DMS53 (cell line): ENCODE measurements around the gene LRP1.

Experiments used
- DNase-seq: peaks from one replicate; lab custom pipeline; 2025; lab: John Stamatoyannopoulos, UW

LRP1 gene

DNA sequence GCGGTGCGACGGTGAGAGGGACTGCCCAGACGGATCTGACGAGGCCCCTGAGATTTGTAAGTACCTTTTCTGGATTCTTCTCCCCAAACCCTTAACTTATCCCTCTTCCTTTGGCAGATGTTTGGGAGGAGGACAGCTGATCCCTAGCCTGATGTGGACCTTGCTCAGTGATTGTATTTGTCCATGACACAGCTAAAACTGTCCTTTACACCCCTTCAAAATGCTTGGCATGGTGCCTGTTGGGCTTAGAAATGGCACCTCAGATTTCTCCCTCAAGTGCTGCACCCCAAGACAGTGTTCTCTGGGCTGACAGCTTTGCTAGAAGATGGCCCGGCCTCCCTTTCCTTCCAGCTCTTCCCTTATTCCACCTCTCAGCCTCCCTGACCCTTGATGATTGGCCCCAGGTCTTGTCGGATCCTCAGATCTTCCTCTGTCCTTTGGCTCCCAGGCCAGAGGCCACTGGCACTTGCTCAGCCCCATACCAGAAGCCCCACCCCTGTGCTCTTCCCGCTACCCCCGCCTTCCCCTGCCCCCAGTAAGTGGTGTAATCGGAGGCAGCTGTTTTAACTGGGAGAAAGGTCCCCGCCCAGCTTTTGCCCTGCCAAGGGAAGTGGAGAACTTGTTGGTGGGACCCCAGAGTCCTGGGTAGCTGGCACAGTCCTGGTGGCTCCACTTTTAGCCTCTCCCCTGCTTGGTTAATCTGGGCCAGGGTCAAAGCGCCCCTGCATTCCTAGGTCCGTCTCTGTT is 10.4 kb downstream of the LRP1 start:
- no peak for DNase-seq

DNA sequence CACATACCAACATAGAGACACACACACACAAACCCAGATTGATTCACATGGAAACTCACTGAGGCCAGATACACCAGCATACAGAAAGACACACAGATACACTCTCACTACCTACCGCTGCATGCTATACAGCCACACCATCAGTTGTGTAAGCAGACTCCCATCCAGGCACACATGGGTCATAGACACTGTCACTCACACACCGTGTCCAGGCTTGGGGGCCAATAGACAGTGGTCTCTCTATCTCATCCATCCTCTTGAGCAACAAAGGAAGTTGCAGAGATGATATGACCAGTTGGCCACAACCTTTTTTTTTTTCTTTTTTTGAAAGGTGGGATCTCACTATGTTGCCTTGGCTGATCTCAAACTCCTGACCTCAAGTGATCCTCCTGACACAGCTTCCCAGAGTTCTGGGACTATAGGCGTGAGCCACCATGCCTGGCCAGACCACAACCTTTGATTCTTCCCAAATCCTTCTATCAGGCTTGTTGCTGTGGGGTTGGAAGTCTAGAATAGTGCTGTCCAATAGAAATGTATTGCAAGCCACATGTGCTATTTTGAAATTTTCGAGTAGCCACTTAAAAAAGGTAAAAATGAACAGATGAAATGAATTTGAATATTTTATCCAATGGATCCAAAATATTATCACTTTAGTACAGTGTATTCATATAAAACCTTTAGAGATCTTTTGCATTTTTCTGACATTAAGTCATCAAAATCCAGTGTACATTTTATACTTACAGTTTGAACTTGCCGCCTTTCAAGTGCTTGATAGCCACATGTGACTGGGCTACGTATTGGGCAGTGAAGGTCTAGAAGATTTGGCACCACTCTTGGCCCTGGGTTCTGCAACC is 11.7 kb downstream of the LRP1 start:
- no peak for DNase-seq

GRCh38 chr12:57141249-57141648 is 13.0 kb downstream of the LRP1 start:
- no peak for DNase-seq

DNA sequence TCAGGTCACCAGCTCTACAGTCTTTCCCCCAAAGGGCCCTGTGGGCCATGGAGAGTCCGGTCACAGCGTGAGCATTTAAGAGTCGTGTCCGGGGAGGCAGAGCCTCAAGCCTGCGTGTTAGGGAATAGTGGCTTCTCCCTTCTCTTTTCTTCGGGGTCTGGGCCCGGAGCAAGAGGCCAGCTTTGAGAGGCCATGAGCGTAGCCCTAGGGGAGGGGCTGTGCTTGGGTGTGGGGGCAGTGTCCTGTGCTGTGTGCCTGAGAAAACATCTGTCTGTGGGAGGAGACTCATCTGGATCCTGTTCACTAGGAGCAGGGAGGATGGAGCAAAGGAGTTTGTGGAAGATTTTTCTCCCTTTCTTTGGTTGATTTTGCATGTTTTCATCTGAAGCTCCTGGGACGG is 13.8 kb downstream of the LRP1 start:
- DNase-seq: no peak

DNA sequence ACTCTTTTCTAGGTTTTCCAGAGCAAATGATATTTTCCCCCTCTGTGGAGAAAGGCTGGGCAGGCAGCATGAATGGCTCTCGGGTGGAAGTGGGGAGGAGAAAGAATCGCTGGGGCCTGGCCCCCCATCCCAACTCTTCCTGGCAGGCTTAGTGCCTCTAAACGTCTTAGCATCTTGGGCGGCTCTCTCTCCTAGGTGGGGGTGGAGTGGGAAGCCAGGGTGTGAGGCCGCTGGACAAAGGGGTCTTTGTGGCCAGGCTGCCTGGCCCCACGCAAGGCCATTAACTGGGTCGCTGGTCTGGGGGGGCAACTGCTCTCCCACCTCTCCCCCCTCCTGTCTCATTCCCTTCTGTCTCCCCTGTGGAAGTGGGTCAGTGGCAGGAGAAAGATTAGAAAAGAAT is 14.4 kb downstream of the LRP1 start:
- DNase-seq: no peak

GRCh38 chr12:57143454-57143853 is 15.2 kb downstream of the LRP1 start:
- DNase-seq: no peak

DNA sequence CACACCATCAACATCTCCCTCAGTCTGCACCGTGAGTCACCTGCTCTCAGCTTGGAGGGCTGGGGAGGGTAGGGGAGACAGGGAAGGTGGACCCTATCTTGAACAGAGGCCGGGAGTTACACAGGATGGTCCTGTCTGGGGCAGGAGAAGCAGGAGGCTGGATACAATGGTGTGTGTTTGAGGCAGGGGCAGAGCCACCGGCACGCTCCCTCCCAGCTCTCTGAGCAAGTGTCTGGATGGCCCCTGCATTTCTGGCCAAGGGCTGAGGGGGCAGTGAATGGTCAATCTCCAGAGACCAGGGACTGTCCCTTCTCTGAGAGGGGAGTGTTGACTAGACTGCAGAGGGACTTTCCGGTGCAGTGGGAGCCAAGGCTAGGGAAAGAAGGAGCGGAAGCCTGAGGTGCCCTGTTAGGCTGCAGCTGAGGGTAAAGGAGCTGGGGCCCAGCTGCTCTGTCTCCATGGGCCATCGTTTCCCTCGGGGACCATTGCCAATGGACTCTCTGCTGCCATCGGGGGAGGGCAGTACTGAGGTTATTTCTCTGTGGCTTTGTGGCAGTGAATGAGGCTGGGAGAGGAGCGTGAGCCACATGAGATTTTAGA is 17.3 kb downstream of the LRP1 start:
- DNase-seq: no peak

DNA sequence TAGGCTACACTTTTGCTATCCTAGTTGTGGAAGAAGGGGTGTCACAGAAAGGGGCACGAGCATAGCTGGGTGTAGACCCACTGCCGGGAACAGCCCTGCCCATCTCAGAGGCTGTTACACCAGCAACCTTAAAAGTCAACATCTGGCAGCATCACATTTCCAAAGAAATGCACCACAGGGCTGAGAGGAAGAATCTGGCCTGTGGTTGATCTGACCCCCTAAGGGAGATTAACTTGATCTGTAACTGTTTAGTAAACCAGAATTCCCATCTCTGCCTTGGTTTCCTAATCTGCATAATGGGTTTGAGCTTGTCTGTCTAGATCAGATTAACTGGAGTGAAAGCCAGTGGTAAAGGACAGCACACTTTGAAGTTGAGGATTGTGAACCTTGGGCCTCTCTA is 17.8 kb downstream of the LRP1 start:
- no peak for DNase-seq

DNA sequence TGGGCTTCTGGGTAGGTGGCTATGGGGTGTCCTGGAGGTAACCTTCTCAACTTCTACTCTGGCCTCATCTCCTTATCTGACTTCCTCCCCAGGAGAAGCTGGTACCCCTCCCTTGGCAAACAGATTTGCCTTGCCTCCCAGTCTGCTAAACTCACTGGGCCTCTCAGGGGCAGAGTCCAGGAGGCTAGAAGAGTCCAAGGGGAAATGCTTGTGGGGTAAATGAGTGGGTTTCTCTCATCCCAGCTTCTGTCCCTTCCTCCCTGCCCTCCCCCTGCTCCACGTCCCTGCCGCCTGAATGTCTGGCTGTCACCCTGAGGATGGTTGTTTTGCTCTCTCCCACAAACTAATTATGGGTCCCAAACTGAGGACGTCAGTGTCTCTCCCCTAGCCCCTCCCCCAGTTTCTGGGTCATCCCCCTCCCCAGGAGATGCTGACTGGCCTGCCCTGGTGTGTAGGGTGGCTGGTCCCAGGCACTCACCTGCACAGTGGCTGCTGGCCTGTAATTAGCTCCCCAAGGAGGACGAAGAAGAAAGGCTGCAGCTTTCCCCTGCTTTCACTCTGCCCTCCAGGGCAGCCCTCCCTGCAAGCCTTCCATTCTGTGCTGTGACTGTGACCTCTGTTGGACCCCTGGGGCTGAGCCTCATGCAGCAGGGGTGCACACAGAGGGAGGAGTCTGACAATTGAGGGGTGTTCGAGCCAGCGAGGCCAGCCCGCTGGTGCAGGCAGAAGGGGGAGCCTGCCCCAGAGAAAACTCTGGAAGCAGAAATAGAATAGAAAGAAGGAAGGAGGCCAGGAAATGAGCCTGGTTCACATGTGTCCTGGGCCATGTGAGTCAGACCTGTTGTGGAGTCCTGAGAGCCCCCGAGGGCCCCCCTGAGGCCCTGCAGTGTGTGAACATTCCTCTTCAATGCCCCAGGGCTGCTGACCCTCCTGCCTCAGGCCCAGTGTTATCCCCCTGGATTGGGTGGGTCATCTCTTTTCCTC is 19.0 kb downstream of the LRP1 start, which contains the start of gene LRP1-AS:
Gene LRP1-AS, minus strand, starts transcription at position 659 of the 984 bp plus-strand sequence.
- DNase-seq: no peak

GRCh38 chr12:57148469-57149244 is 20.4 kb downstream of the LRP1 start:
- DNase-seq: no peak

DNA sequence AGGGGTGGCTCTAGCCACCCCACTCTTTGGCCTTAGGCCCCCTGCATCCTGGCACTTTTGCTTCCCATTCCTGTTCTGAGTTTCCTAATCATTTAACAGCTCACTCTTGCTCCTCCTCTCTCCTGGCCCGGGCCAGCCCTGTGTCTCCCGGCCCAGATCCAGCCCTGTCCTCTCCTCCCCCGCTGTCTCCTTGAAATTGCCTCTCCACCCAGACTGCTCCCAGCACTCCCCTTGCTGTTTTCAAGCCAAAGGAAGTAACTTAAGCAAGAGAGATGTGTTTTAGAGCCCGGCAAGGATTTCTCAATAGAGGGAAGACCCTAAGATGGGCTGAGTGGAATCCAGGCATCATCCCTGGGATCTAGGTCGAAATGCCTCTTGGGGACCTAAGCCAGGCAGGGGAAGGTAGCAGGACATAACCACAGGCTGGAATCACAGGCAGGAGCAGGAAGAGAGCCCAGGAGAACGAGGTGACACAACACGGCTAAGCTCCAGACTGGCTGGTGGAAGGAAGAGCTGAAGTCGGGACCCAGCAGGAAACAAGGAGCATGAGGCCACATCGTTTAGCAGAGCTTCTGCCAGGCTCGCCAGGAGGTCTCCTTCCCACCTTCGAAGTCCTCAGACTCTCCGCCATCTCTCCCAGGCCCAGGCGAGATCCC is 21.1 kb downstream of the LRP1 start:
- DNase-seq: peak; percentile 69

GRCh38 chr12:57150400-57151000 is 22.2 kb downstream of the LRP1 start:
- no peak for DNase-seq

DNA sequence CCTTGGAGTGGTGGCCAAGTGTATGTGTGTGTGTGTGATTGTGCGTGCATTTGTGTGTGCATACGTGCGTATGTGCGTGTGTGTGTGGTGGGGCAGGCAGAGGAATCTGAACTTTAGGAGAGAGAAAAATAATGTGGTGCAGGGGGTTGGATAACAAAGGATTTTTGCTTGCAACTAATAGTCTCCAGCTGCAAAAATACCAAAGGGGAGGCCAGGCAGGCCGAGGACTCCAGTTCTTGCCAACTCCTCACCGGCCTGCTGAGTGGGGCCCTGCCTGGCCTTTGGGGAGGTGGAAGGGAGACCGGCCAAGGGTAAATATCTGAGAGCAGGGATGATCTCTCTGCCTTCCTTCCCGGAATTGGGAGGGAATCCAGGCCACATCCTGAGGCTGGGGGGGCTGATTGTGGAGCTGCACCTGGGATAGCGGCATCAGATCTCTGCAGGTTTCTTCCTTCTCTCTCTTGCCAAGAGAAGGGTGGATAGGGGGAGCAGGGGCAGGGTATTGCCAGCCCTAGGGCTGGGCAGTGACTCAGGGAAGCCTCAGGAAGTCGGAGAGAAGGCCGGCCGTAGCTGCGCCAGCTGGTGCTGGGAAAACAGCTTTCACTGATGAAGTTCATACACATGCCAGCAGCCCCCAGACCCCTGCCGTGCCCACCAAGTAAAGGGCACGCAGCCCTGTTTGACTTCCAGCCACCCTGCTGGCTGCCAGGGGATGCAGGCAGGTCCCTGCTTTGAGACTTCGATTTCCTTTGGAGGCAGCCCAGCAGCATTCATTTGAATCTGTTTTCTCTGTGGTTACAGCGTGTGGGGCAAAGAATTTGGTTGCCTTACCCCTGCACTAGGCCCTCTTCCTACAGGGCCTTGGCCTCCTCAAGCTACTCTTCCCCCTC is 23.7 kb downstream of the LRP1 start:
- no peak for DNase-seq

- DNase-seq: no peak
Observed at GRCh38 chr12:57152639-57153038, 24.4 kb downstream of the LRP1 start.

- DNase-seq: no peak
Observed at GRCh38 chr12:57153415-57153997, 25.2 kb downstream of the LRP1 start.

DNA sequence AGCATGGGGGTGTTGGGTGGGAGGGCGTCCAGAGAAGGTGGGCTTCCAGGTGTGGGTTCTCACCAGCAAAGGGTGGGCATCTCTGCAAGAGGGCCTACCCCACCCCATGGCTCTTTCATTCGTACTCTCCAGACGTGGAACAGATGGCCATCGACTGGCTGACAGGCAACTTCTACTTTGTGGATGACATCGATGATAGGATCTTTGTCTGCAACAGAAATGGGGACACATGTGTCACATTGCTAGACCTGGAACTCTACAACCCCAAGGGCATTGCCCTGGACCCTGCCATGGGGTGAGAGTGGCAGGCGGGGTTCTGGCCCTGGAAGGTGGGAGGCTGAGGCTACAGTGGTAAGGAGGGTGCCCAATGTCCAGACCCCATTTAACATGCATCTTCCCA is 25.8 kb downstream of the LRP1 start:
- no peak for DNase-seq

DNA sequence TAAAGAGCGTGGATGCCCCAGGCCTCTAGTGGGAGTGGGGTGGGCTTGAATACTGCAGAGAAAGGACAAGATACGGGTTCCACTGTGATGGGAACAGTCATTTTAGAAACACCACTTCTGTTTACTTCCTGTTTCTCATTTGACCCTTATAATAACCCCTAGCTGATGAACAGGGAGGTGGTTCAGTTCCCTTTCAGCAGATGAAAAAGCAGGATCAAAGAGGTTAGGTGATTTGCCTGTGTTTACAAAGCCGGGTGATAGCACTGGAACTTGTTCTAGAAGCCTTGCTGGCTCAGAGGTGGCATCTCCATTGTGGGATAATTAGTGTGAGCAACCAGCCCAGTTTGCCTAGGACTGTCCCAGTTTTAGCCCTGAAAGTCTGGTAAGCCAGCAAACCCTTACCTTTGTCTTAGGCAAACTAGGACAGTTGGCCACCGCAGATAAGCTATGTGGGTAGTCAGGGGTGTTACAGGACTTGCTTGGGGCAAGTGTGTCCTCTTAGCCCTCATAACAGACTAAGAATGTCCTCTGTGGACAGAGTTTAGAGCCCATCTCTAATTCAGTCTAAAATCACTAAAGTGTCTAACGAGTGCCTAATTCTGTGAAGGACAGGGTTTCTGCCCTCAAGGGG is 26.6 kb downstream of the LRP1 start:
- DNase-seq: peak; percentile 23
